ENCODE data around the gene SUSD1. TPM values are rescaled to one million over a fixed set of nuclear protein-coding genes. Genes with fewer than 3 reads are reported as not detected.
A peak's percentile ranks its signal among the peaks of the same experiment; 100 is the strongest.

Gene SUSD1
- total RNA-seq, 1 donor from 2014 or later, result 6.8 TPM

GRCh38 chr9:112051812-112052211, 123.3 kb downstream of the SUSD1 start:
- no peak for ATAC-seq
- intact Hi-C loops (cut with micrococcal nuclease), result no loop called here

GRCh38 chr9:112050544-112051475, 124.3 kb downstream of the SUSD1 start:
- ATAC-seq (peak; percentile 67), DNase-seq (no peak)
- intact Hi-C loops (cut with micrococcal nuclease), result no loop called here

More at GRCh38 chr9:112051812-112052211, 123.3 kb downstream of the SUSD1 start:
- DNase-seq, result no peak

GRCh38 chr9:112049811-112050516, 125.1 kb downstream of the SUSD1 start:
- ATAC-seq, result peak; percentile 45
- intact Hi-C loops (cut with micrococcal nuclease), result no loop called here
- no peak for DNase-seq

- intact Hi-C loops (cut with micrococcal nuclease), result no loop called here
- DNase-seq (no peak), ATAC-seq (peak; percentile 69)
Observed at GRCh38 chr9:112048924-112049691, 126.0 kb downstream of the SUSD1 start.

- ATAC-seq, result no peak
- no peak for DNase-seq
- intact Hi-C loops (cut with micrococcal nuclease), result no loop called here
Observed at GRCh38 chr9:112047538-112048066, 127.5 kb downstream of the SUSD1 start.

- intact Hi-C loops (cut with micrococcal nuclease), result no loop called here
- no peak for DNase-seq
Observed at GRCh38 chr9:112046181-112046580, 128.9 kb downstream of the SUSD1 start.

GRCh38 chr9:112044881-112045280, 130.2 kb downstream of the SUSD1 start:
- no peak for ATAC-seq
- intact Hi-C loops (cut with micrococcal nuclease), result no loop called here
- DNase-seq, result no peak

More at GRCh38 chr9:112046181-112046580, 128.9 kb downstream of the SUSD1 start:
- no peak for ATAC-seq

- ATAC-seq, result no peak
Observed at GRCh38 chr9:112044186-112044585, 130.9 kb downstream of the SUSD1 start.

GRCh38 chr9:112043423-112043822, 131.7 kb downstream of the SUSD1 start:
- ATAC-seq, result no peak
- intact Hi-C loops (cut with micrococcal nuclease), result no loop called here

More at GRCh38 chr9:112044186-112044585, 130.9 kb downstream of the SUSD1 start:
- intact Hi-C loops (cut with micrococcal nuclease), result no loop called here
- DNase-seq, result no peak

GRCh38 chr9:112042769-112043168, 132.3 kb downstream of the SUSD1 start:
- ATAC-seq (no peak), DNase-seq (no peak)
- intact Hi-C loops (cut with micrococcal nuclease), result no loop called here

More at GRCh38 chr9:112043423-112043822, 131.7 kb downstream of the SUSD1 start:
- no peak for DNase-seq

GRCh38 chr9:112042244-112042638, 132.9 kb downstream of the SUSD1 start:
- intact Hi-C loops (cut with micrococcal nuclease), result no loop called here
- no peak for ATAC-seq

GRCh38 chr9:112041536-112042243, 133.4 kb downstream of the SUSD1 start:
- intact Hi-C loops (cut with micrococcal nuclease), result no loop called here
- peak; percentile 86 for ATAC-seq
- DNase-seq, result no peak

More at GRCh38 chr9:112042244-112042638, 132.9 kb downstream of the SUSD1 start:
- DNase-seq, result no peak

- intact Hi-C loops (cut with micrococcal nuclease), result no loop called here
- ATAC-seq (no peak), DNase-seq (no peak)
Observed at GRCh38 chr9:112041199-112041535, 133.9 kb downstream of the SUSD1 start.

- intact Hi-C loops (cut with micrococcal nuclease), result no loop called here
- DNase-seq (no peak), ATAC-seq (no peak)
Observed at GRCh38 chr9:112038017-112038408, 137.1 kb downstream of the SUSD1 start.

- intact Hi-C loops (cut with micrococcal nuclease), result no loop called here
- DNase-seq (no peak), ATAC-seq (no peak)
Observed at GRCh38 chr9:112037281-112038016, 137.6 kb downstream of the SUSD1 start.

GRCh38 chr9:112035166-112035826, 139.8 kb downstream of the SUSD1 start:
- peak; percentile 92 for ATAC-seq
- intact Hi-C loops (cut with micrococcal nuclease), result no loop called here
- DNase-seq, result no peak

- no peak for ATAC-seq
- DNase-seq, result no peak
- intact Hi-C loops (cut with micrococcal nuclease), result no loop called here
Observed at GRCh38 chr9:112034216-112034611, 140.9 kb downstream of the SUSD1 start.

Data from left ventricle myocardium superior (tissue), 1 donor.